SK-N-SH (cell line): Measurements from ENCODE around the gene INS. TPM values are rescaled to one million over a fixed set of nuclear protein-coding genes. Genes with fewer than 3 reads are reported as not detected.

Source experiments
- CTCF ChIA-PET: fragments of 300-600, 350-600 bp; formaldehyde crosslinking; extraction: SDS; loops from one replicate; lab custom pipeline; 2021; lab: Yijun Ruan, JAX
- POLR2A ChIA-PET: fragments of 350-600 bp; sonication (Branson Sonifier 250); formaldehyde crosslinking; extraction: SDS; loops from one replicate; lab custom pipeline; 2020; ENCODE audit warnings: antibody characterized with exemption, inconsistent platforms; lab: Yijun Ruan, JAX
- DNase-seq: peaks from one replicate; pipeline ENCODE4 v3.0.0; 2012
- H2AFZ ChIP-seq: fragments of 200-600 bp; sonication (generic); 2 replicates; pipeline ENCODE4 v1.8.1; 2016; ENCODE audit warnings: antibody characterized with exemption, mild to moderate bottlenecking, low read depth
- H3F3A ChIP-seq: fragments of 200-600 bp; sonication (generic); replicated peaks from 2 replicates; pipeline ENCODE3; 2016; ENCODE audit warnings: antibody characterized with exemption, mild to moderate bottlenecking; ENCODE audit not compliant: insufficient read depth
- H3K27ac ChIP-seq, 2 experiments: fragments of 200-500 bp in 1 of 2; fragments of 200-600 bp in 1 of 2; sonication (Bioruptor generic) in 1 of 2; sonication (generic), shearing (Covaris generic) in 1 of 2; 2 replicates each; pipeline versions ENCODE4 v1.5.1 to v1.6.1; 2014 to 2016; ENCODE audit warnings: low read depth in 2 of 2, inconsistent platforms in 1 of 2, low read length in 1 of 2, mild to moderate bottlenecking in 1 of 2, mixed read lengths in 1 of 2
- H3K27me3 ChIP-seq: fragments of 200-600 bp; sonication (generic), shearing (Covaris generic); 2 replicates; pipeline ENCODE4 v1.6.1; 2016; ENCODE audit warnings: mixed run types; ENCODE audit not compliant: insufficient read depth
- H3K36me3 ChIP-seq, 2 experiments: fragments of 200-500 bp in 1 of 2; fragments of 200-600 bp in 1 of 2; sonication (Bioruptor generic) in 1 of 2; sonication (generic) in 1 of 2; replicated peaks in 1 of 2; 2 replicates each; pipeline versions ENCODE3 to v1.5.1; 2014 to 2016; ENCODE audit warnings: low read length in 1 of 2, mild to moderate bottlenecking in 1 of 2; ENCODE audit not compliant: insufficient read depth in 2 of 2, control insufficient read depth in 1 of 2
- H3K4me1 ChIP-seq, 2 experiments: fragments of 200-500 bp in 1 of 2; fragments of 200-600 bp in 1 of 2; sonication (Bioruptor generic) in 1 of 2; sonication (generic), shearing (Covaris generic) in 1 of 2; 2 replicates each; pipeline versions ENCODE4 v1.5.1 to v1.6.1; 2014 to 2016; ENCODE audit warnings: low read depth in 1 of 2, low read length in 1 of 2, mixed run types in 1 of 2; ENCODE audit not compliant: insufficient read depth in 2 of 2, control insufficient read depth in 1 of 2
- H3K4me2 ChIP-seq: fragments of 200-600 bp; sonication (generic), shearing (Covaris generic); 2 replicates; pipeline ENCODE4 v1.6.1; 2017; ENCODE audit warnings: mixed run types
- H3K4me3 ChIP-seq, 2 experiments: fragments of 200-500 bp in 1 of 2; fragments of 200-600 bp in 1 of 2; sonication (Bioruptor generic) in 1 of 2; sonication (generic), shearing (Covaris generic) in 1 of 2; 2 replicates each; pipeline versions ENCODE4 v1.5.1 to v1.8.1; 2014 to 2016; ENCODE audit warnings: low read depth in 2 of 2, inconsistent platforms in 1 of 2, low read length in 1 of 2, mild to moderate bottlenecking in 1 of 2, mixed read lengths in 1 of 2, moderate library complexity in 1 of 2
- H3K79me2 ChIP-seq: fragments of 200-600 bp; sonication (generic); 2 replicates; pipeline ENCODE4 v1.8.1; 2017; ENCODE audit warnings: mild to moderate bottlenecking; ENCODE audit not compliant: insufficient read depth
- H3K9ac ChIP-seq: fragments of 200-600 bp; sonication (generic); 2 replicates; pipeline ENCODE4 v1.6.1; 2017; ENCODE audit warnings: mixed run types
- H3K9me2 ChIP-seq: fragments of 200-600 bp; sonication (generic); 2 replicates; pipeline ENCODE4 v1.6.1; 2017; ENCODE audit warnings: mixed run types
- H3K9me3 ChIP-seq: fragments of 200-600 bp; sonication (generic); 2 replicates; pipeline ENCODE4 v1.6.1; 2017; ENCODE audit warnings: mixed run types, mild to moderate bottlenecking, moderate library complexity
- H4K20me1 ChIP-seq: fragments of 200-600 bp; sonication (generic); 2 replicates; pipeline ENCODE4 v1.6.1; 2017; ENCODE audit warnings: mild to moderate bottlenecking, mixed run types; ENCODE audit not compliant: insufficient read depth
- ELF1 ChIP-seq: IDR thresholded peaks from 2 replicates; pipeline ENCODE4 v1.4.0; 2012
- EZH2phosphoT487 ChIP-seq: fragments of 200-600 bp; sonication (generic); IDR thresholded peaks from 2 replicates; pipeline ENCODE4 v1.6.1; 2017; ENCODE audit warnings: low read depth, mixed run types, mild to moderate bottlenecking, antibody characterized with exemption, moderate library complexity, borderline replicate concordance
- FOSL2 ChIP-seq: IDR thresholded peaks from 2 replicates; pipeline ENCODE4 v1.4.0; 2012; ENCODE audit warnings: low read depth, mild to moderate bottlenecking, moderate library complexity, borderline replicate concordance
- GATA2 ChIP-seq: sonication (generic); formaldehyde crosslinking; IDR thresholded peaks from 2 replicates; pipeline ENCODE4 v1.5.0; 2020; ENCODE audit warnings: mild to moderate bottlenecking, missing genetic modification reagents
- JUND ChIP-seq: IDR thresholded peaks from 2 replicates; pipeline ENCODE4 v1.4.0; 2012
- MEF2A ChIP-seq: IDR thresholded peaks from 2 replicates; pipeline ENCODE4 v1.4.0; 2012; ENCODE audit warnings: low read depth, borderline replicate concordance
- POLR2AphosphoS5 ChIP-seq: IDR thresholded peaks from 2 replicates; pipeline ENCODE4 v1.6.1; 2012; ENCODE audit warnings: low read depth, low read length
- RCOR1 ChIP-seq: fragments of 150-350 bp; IDR thresholded peaks from 2 replicates; pipeline ENCODE4 v1.6.1; 2017; ENCODE audit warnings: antibody characterized with exemption, low read length
- RXRA ChIP-seq: IDR thresholded peaks from 2 replicates; pipeline ENCODE4 v1.4.0; 2012; ENCODE audit warnings: low read depth, mild to moderate bottlenecking, borderline replicate concordance
- SMC3 ChIP-seq: IDR thresholded peaks from 2 replicates; pipeline ENCODE4 v1.6.1; 2012; ENCODE audit warnings: low read depth, low read length, improper control_type of control experiment
- TAF1 ChIP-seq: IDR thresholded peaks from 2 replicates; pipeline ENCODE4 v1.6.1; 2012; ENCODE audit warnings: low read depth, mild to moderate bottlenecking, low read length, moderate library complexity, borderline replicate concordance
- YY1 ChIP-seq: IDR thresholded peaks from 2 replicates; pipeline ENCODE4 v1.4.0; 2012; ENCODE audit warnings: low read depth, mild to moderate bottlenecking
- WGBS: methylation state at CpG from one replicate; pipeline ENCODE4 v1.1.6; 2017; ENCODE audit warnings: low lambda C conversion rate; 5-methylcytosine and 5-hydroxymethylcytosine counted together
- polyA plus RNA-seq, 3 experiments: library from polyadenylated mRNA; depleted of rRNA; stranded (reverse); fragments of >200 nt; gene quantifications; 2 replicates each; pipeline ENCODE4 v1.2.3, GENCODE V29; 2012
- TF ChIP-seq, protein P1 (sequence below): IDR thresholded peaks from 2 replicates; pipeline ENCODE4 v1.4.0; 2012; ENCODE audit warnings: low read depth, borderline replicate concordance
- TF ChIP-seq, protein P2 (sequence below): IDR thresholded peaks from 2 replicates; pipeline ENCODE4 v1.6.1; 2012; ENCODE audit warnings: mild to moderate bottlenecking, low read depth, low read length, moderate library complexity

The INS gene
- polyA plus RNA-seq, 1 of the 3 experiments (the other 2 are of a cell fraction), result not detected

DNA sequence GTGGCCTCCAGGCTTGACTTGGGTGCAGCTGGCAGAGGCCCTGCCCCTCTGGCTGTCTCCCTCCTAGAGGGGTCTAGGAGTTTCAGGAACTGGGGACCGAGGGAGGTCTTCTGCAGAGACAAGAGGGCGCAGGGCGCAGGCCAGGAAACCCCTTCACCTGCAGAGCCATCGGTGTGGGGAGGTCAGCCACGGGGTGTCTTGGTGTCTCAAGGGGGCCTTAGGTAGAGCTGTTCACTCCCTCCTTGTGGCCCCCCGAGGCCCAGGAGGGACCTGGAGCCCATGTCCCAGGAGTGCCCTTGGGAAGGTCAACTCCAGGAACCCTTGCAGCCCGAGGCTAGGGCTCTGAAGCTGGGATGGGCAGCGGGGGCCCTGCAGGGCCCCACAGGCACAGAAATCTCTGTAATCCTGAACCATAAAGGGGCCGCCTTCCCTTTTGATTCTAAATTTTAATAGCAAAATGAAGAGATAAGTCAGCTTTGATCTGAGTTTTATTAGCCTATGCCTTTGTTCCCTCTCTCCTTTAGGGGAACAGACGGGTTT lies 42.0 kb upstream of the INS start:
- Histone ChIP-seq H3K9me2 (no peaks in the 10 kb centered on the region), H4K20me1 (no peaks in the 10 kb centered on the region), H3K36me3 (no peaks in the 10 kb centered on the region), H3K9me3 (no peaks in the 10 kb centered on the region), H3K79me2 (no peaks in the 10 kb centered on the region), H3K27ac (no peak overlapping the region), H3K4me2 (no peak overlapping the region), H3F3A (no peaks in the 10 kb centered on the region), H3K4me1 (peaks cover 0 to 2% of the 10 kb centered on the region in 2 experiments; a peak in 1 of 4 replicates), H3K9ac (no peak overlapping the region), H3K4me3 (no peak overlapping the region), H3K27me3 (no peaks in the 10 kb centered on the region), H2AFZ (no peak overlapping the region)
- WGBS, result 51% methylated on average over 7 of the region's 10 CpGs
- CTCF ChIA-PET, result interaction anchor here (1.1 to 7.9 kb wide), 7 partner anchors 9 to 330 kb away, joined by 3 to 143 read pairs (median 4); no protein-coding TSS in a partner anchor
- peak; percentile 30 for DNase-seq
- POLR2A ChIA-PET, result interaction anchor here (0.8 kb wide), 1 partner anchor 10 kb away, joined by 3 read pairs; no protein-coding TSS in a partner anchor
- no peak for TF ChIP-seq GATA2 (CRISPR knock-in tag)

DNA sequence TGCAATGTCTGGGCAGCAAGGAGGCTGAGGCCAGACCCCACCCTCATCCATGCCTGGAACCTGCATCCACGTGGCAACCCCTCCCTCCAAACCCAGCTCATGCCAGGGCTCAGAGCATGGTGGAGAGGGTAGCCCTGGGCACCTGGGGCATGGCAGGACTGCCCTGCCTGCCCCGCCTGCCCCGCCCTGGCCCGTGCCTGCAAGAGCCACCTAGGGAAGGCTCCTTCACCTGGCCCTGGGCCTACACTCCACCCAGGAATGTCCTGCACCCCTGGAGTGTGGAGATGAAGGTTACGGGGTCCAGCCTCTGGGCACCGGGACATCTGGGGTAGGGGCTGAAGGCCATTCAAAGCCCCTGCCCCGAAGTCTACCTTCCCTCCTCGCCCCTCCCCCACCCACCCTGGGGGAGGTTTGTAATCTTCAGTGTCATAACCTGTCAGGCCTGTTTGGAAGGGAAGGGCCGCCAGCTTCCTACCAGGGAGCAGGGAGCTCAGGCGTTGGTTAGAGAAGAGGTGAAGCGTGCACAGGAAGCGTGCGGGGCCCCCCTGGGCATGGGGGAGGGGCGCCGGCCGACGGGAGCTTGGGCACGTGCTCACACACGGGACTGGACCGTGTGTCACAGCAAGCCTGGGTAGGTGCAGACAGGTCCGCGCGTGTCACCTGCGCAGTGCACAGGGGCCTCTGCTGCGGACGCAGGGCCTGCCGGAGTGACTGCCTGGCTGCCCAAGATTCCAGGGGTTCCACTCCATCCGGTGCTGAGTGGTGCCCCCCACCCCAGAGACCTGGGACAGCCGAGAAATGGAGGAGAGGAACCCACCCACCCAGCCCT lies 41.3 kb upstream of the INS start:
- peak; percentile 19 for DNase-seq
- Histone ChIP-seq H3K79me2 (no peaks in the 10 kb centered on the region), H3K4me3 (no peak overlapping the region), H3K27me3 (no peaks in the 10 kb centered on the region), H3K9me3 (no peaks in the 10 kb centered on the region), H3K36me3 (no peaks in the 10 kb centered on the region), H4K20me1 (no peaks in the 10 kb centered on the region), H3K9ac (no peak overlapping the region), H3K27ac (no peak overlapping the region), H3K4me1 (no peaks in the 10 kb centered on the region), H2AFZ (no peak overlapping the region), H3F3A (no peaks in the 10 kb centered on the region), H3K4me2 (no peak overlapping the region), H3K9me2 (no peaks in the 10 kb centered on the region)
- ChIA-PET POLR2A (interaction anchor here (0.8 kb wide), 1 partner anchor 10 kb away, joined by 3 read pairs; no protein-coding TSS in a partner anchor), CTCF (interaction anchor here (0.6 to 7.9 kb wide), 7 partner anchors 21 to 331 kb away, joined by 3 to 143 read pairs (median 3); no protein-coding TSS in a partner anchor)
- WGBS, result 49% methylated on average over 14 of the region's 29 CpGs
- TF ChIP-seq, protein P1, sequence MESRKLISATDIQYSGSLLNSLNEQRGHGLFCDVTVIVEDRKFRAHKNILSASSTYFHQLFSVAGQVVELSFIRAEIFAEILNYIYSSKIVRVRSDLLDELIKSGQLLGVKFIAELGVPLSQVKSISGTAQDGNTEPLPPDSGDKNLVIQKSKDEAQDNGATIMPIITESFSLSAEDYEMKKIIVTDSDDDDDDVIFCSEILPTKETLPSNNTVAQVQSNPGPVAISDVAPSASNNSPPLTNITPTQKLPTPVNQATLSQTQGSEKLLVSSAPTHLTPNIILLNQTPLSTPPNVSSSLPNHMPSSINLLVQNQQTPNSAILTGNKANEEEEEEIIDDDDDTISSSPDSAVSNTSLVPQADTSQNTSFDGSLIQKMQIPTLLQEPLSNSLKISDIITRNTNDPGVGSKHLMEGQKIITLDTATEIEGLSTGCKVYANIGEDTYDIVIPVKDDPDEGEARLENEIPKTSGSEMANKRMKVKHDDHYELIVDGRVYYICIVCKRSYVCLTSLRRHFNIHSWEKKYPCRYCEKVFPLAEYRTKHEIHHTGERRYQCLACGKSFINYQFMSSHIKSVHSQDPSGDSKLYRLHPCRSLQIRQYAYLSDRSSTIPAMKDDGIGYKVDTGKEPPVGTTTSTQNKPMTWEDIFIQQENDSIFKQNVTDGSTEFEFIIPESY, result no peak
- TF ChIP-seq POLR2AphosphoS5 (no peak), JUND (no peak), RXRA (no peak), FOSL2 (no peak), TAF1 (no peak), MEF2A (no peak), YY1 (no peak), RCOR1 (no peak), SMC3 (no peak), EZH2phosphoT487 (no peak), ELF1 (no peak)
- TF ChIP-seq, protein P2, sequence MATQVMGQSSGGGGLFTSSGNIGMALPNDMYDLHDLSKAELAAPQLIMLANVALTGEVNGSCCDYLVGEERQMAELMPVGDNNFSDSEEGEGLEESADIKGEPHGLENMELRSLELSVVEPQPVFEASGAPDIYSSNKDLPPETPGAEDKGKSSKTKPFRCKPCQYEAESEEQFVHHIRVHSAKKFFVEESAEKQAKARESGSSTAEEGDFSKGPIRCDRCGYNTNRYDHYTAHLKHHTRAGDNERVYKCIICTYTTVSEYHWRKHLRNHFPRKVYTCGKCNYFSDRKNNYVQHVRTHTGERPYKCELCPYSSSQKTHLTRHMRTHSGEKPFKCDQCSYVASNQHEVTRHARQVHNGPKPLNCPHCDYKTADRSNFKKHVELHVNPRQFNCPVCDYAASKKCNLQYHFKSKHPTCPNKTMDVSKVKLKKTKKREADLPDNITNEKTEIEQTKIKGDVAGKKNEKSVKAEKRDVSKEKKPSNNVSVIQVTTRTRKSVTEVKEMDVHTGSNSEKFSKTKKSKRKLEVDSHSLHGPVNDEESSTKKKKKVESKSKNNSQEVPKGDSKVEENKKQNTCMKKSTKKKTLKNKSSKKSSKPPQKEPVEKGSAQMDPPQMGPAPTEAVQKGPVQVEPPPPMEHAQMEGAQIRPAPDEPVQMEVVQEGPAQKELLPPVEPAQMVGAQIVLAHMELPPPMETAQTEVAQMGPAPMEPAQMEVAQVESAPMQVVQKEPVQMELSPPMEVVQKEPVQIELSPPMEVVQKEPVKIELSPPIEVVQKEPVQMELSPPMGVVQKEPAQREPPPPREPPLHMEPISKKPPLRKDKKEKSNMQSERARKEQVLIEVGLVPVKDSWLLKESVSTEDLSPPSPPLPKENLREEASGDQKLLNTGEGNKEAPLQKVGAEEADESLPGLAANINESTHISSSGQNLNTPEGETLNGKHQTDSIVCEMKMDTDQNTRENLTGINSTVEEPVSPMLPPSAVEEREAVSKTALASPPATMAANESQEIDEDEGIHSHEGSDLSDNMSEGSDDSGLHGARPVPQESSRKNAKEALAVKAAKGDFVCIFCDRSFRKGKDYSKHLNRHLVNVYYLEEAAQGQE, result no peak
